Calu3 (cell line): ENCODE data around the gene TMEM97. TPM values are rescaled to one million over a fixed set of nuclear protein-coding genes. Genes with fewer than 3 reads are reported as not detected.

ENCODE experiments used
- BruUV-seq: library from RNA; stranded (reverse); fragments of 400-500 nt; replicated peaks from 2 replicates; lab custom pipeline; 2021; lab: Mats Ljungman, UMichigan
- CTCF ChIA-PET: fragments of 300-600 bp; sonication (Branson Sonifier 250); formaldehyde crosslinking; loops from one replicate; lab custom pipeline; 2022; ENCODE audit warnings: antibody characterized with exemption; lab: Charles Lee
- DNase-seq: peaks from one replicate; pipeline ENCODE4 v3.0.0; 2022
- H3K27ac Mint-ChIP-seq: one replicate; pipeline ENCODE4 v1.8.0; 2022; ENCODE audit warnings: mixed read lengths; ENCODE audit not compliant: unreplicated experiment
- H3K27me3 Mint-ChIP-seq: one replicate; pipeline ENCODE4 v1.8.0; 2022; ENCODE audit warnings: mixed read lengths; ENCODE audit not compliant: unreplicated experiment
- H3K36me3 Mint-ChIP-seq: one replicate; pipeline ENCODE4 v1.8.0; 2022; ENCODE audit warnings: mild to moderate bottlenecking, moderate library complexity, mixed read lengths; ENCODE audit not compliant: insufficient read depth, unreplicated experiment
- H3K4me1 Mint-ChIP-seq: one replicate; pipeline ENCODE4 v1.8.0; 2022; ENCODE audit warnings: mild to moderate bottlenecking, low read depth, mixed read lengths; ENCODE audit not compliant: unreplicated experiment
- H3K4me3 Mint-ChIP-seq: one replicate; pipeline ENCODE4 v1.8.0; 2022; ENCODE audit warnings: mild to moderate bottlenecking, low read depth, moderate library complexity, mixed read lengths; ENCODE audit not compliant: unreplicated experiment
- H3K9me3 Mint-ChIP-seq: one replicate; pipeline ENCODE4 v1.8.0; 2022; ENCODE audit warnings: low read depth, mixed read lengths; ENCODE audit not compliant: unreplicated experiment
- intact Hi-C: fragments of 100-400 bp; cut with micrococcal nuclease; formaldehyde crosslinking; loops from one replicate; pipeline ENCODE4 v1.10.0; 2022; ENCODE audit not compliant: unreplicated experiment
- total RNA-seq: library from RNA; stranded (reverse); gene quantifications from 2 replicates; pipeline ENCODE4 v1.2.3, GENCODE V29; 2022
- TF ChIP-seq, protein P1 (sequence below): fragments of 200-600 bp; IDR thresholded peaks from one replicate; pipeline ENCODE4 v1.8.0; 2022; ENCODE audit warnings: antibody characterized with exemption; ENCODE audit not compliant: unreplicated experiment

Gene TMEM97
- total RNA-seq, 1 experiment from 2014 or later, result 110 TPM

DNA sequence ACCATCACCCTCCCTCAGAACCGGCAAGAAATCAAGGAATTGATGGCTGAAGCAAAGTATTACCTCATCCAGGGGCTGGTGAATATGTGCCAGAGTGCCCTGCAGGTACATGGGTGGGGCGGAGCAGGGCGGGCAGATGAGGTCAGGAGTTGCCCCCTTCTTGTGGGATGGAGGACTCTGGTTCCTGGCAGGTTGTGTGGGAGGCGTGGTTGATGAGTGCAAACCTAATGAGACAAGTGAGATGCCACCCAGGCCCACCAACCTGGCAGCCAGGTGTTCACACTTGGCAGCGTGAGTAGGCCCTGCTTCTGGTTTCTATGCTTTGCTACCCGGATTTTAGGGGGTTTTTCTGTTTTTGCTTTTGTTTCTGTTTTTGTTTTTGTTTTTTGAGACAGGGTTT, 21.4 kb downstream of the TMEM97 start:
- intact Hi-C loops, result no loop called here
- TF ChIP-seq, protein P1, sequence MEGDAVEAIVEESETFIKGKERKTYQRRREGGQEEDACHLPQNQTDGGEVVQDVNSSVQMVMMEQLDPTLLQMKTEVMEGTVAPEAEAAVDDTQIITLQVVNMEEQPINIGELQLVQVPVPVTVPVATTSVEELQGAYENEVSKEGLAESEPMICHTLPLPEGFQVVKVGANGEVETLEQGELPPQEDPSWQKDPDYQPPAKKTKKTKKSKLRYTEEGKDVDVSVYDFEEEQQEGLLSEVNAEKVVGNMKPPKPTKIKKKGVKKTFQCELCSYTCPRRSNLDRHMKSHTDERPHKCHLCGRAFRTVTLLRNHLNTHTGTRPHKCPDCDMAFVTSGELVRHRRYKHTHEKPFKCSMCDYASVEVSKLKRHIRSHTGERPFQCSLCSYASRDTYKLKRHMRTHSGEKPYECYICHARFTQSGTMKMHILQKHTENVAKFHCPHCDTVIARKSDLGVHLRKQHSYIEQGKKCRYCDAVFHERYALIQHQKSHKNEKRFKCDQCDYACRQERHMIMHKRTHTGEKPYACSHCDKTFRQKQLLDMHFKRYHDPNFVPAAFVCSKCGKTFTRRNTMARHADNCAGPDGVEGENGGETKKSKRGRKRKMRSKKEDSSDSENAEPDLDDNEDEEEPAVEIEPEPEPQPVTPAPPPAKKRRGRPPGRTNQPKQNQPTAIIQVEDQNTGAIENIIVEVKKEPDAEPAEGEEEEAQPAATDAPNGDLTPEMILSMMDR, result no peak
- no TSS peak for BruUV-seq
- Mint-ChIP-seq H3K4me3 (no peak overlapping the region), H3K36me3 (peaks cover 56% of the 10 kb centered on the region), H3K4me1 (peaks cover 18% of the 10 kb centered on the region), H3K27me3 (no peaks in the 10 kb centered on the region), H3K9me3 (no peaks in the 10 kb centered on the region), H3K27ac (no peak overlapping the region)
- DNase-seq, result no peak
- CTCF ChIA-PET, result no interaction called here

DNA sequence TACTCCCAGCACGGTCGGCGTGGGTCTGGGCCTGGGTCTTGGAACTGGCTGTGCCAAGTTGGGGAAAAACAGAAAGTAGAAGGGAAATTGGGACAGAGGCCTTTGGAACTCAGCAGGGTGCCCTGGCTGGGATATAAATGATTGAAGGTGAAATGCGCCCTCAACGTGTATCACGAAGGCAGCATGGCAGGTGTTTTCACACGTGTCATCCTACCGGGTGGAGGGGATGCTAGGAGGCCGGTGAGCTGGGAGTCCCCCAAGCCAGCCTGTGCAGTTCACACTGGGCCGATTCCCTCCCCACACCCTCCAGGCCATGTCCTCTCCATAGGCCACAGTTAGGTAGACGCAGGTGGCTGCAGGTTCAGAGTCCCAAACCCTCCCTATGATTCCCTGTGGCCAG, 22.5 kb downstream of the TMEM97 start:
- no peak overlapping the region for H3K27ac Mint-ChIP-seq

DNA sequence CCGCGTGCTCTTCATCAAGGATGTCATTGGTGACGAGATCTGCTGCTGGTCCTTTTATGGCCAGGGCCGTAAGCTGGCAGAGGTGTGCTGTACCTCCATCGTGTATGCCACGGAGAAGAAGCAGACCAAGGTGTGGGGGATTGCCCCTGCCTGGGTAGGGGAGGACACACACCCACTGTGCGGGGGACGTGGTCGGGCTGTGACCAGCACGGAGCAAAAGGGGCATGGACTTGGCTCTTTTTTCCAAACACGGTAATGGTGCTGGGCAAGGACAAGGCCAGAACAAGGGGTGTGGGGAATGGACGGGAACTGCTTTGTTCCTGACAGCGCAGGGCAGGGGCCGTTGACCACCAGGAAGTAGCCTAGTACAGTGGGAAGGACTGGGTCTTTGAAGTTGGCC, 23.3 kb downstream of the TMEM97 start:
- H3K27me3 Mint-ChIP-seq, result no peaks in the 10 kb centered on the region
- H3K4me1 Mint-ChIP-seq, result peaks cover 23% of the 10 kb centered on the region
- intact Hi-C loops, result no loop called here
- no peaks in the 10 kb centered on the region for H3K9me3 Mint-ChIP-seq
- CTCF ChIA-PET, result no interaction called here
- TF ChIP-seq, protein P1, result no peak
- no TSS peak for BruUV-seq
- no peak overlapping the region for H3K4me3 Mint-ChIP-seq
- DNase-seq, result no peak
- peaks cover 45% of the 10 kb centered on the region for H3K36me3 Mint-ChIP-seq
- no peak overlapping the region for H3K27ac Mint-ChIP-seq

More for the DNA sequence above, 22.5 kb downstream of the TMEM97 start:
- peaks cover 23% of the 10 kb centered on the region for H3K4me1 Mint-ChIP-seq
- H3K36me3 Mint-ChIP-seq, result peaks cover 48% of the 10 kb centered on the region
- no TSS peak for BruUV-seq
- H3K27me3 Mint-ChIP-seq, result no peaks in the 10 kb centered on the region
- TF ChIP-seq, protein P1, result no peak
- DNase-seq, result no peak
- H3K9me3 Mint-ChIP-seq, result no peaks in the 10 kb centered on the region
- intact Hi-C loops, result no loop called here
- H3K4me3 Mint-ChIP-seq, result no peak overlapping the region
- CTCF ChIA-PET, result no interaction called here

DNA sequence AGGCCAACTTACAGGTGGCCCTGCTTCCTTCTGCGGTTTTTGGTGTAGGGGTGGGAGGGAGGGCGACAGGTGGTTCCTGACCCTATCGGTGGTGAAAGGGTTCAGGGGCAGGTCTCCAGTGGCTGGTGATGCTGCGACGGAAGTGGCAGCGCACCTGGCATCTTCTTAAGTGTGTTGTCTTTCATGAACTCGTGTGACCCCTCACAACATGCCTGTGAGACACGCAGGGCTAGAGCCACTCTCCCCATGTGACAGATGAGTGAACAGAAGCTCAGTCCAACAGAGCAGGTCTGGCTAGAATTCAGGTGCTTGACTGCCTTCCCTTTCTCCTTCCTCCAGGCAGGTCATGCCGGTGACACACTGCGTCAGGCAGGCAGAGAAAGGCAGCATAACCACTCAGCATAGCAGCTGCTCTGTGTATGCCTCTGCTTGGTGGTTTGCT, 24.5 kb downstream of the TMEM97 start:
- Mint-ChIP-seq H3K9me3 (no peaks in the 10 kb centered on the region), H3K4me1 (peaks cover 21% of the 10 kb centered on the region), H3K36me3 (peaks cover 53% of the 10 kb centered on the region), H3K27ac (no peak overlapping the region), H3K4me3 (no peak overlapping the region), H3K27me3 (no peaks in the 10 kb centered on the region)
- intact Hi-C loops, result no loop called here
- CTCF ChIA-PET, result no interaction called here
- TF ChIP-seq, protein P1, result no peak
- DNase-seq, result no peak
- BruUV-seq, result no TSS peak
